Measurements from ENCODE around the gene SBF1. TPM values are rescaled to one million over a fixed set of nuclear protein-coding genes. Genes with fewer than 3 reads are reported as not detected.

The SBF1 gene
- total RNA-seq, 2 donors from 2014 or later = 58.5 to 83.8 TPM

GRCh38 chr22:50475652-50476002 is 792 bp upstream of the SBF1 start:
- DNase-seq (ENCODE audit: low spot score) = no peak
- intact Hi-C loops (cut with DNase I) = loop anchor here in 1 of 2 donors (10.0 kb wide), 1 partner anchor 231 kb away; the partner anchor contains the start of gene TUBGCP6

- DNase-seq (ENCODE audit: low spot score) = no peak
- intact Hi-C loops (cut with DNase I) = loop anchor here in 1 of 2 donors (10.0 kb wide), 1 partner anchor 229 kb away; the partner anchor contains the start of gene TUBGCP6
Measured at GRCh38 chr22:50473855-50474671, 772 bp downstream of the SBF1 start.

- no peak for DNase-seq (ENCODE audit: low spot score)
- intact Hi-C loops (cut with DNase I) = loop anchor here in 1 of 2 donors (10.0 kb wide), 1 partner anchor 228 kb away; the partner anchor contains the start of gene TUBGCP6
Measured at GRCh38 chr22:50473088-50473487, 1.7 kb downstream of the SBF1 start.

- DNase-seq (ENCODE audit: low spot score) = no peak
- intact Hi-C loops (cut with DNase I) = loop anchor here in 1 of 2 donors (10.0 kb wide), 1 partner anchor 227 kb away; the partner anchor contains the start of gene TUBGCP6
Measured at GRCh38 chr22:50471962-50472361, 2.9 kb downstream of the SBF1 start.

- intact Hi-C loops (cut with DNase I) = loop anchor here in 1 of 2 donors (10.0 kb wide), 1 partner anchor 227 kb away; the partner anchor contains the start of gene TUBGCP6
- no peak for DNase-seq (ENCODE audit: low spot score)
Measured at GRCh38 chr22:50471197-50471847, 3.5 kb downstream of the SBF1 start.

- DNase-seq (ENCODE audit: low spot score) = no peak
Measured at GRCh38 chr22:50470491-50470890, 4.3 kb downstream of the SBF1 start.

GRCh38 chr22:50469377-50470305 is 5.2 kb downstream of the SBF1 start:
- no peak for DNase-seq (ENCODE audit: low spot score)
- intact Hi-C loops (cut with DNase I) = loop anchor here in 1 of 2 donors (10.0 kb wide), 1 partner anchor 225 kb away; the partner anchor contains the start of gene TUBGCP6

More at GRCh38 chr22:50470491-50470890, 4.3 kb downstream of the SBF1 start:
- intact Hi-C loops (cut with DNase I) = loop anchor here in 1 of 2 donors (10.0 kb wide), 1 partner anchor 226 kb away; the partner anchor contains the start of gene TUBGCP6

- no peak for DNase-seq (ENCODE audit: low spot score)
- intact Hi-C loops (cut with DNase I) = no loop called here
Measured at GRCh38 chr22:50468626-50469025, 6.2 kb downstream of the SBF1 start.

GRCh38 chr22:50467773-50468440 is 6.9 kb downstream of the SBF1 start:
- intact Hi-C loops (cut with DNase I) = no loop called here
- DNase-seq (ENCODE audit: low spot score) = no peak

- intact Hi-C loops (cut with DNase I) = no loop called here
- DNase-seq (ENCODE audit: low spot score) = no peak
Measured at GRCh38 chr22:50467341-50467740, 7.5 kb downstream of the SBF1 start.

GRCh38 chr22:50465066-50465930 is 9.5 kb downstream of the SBF1 start:
- intact Hi-C loops (cut with DNase I) = loop anchor here in 1 of 2 donors (2.0 kb wide), 1 partner anchor 40 kb away; no protein-coding TSS in a partner anchor

GRCh38 chr22:50464451-50464850 is 10.4 kb downstream of the SBF1 start:
- intact Hi-C loops (cut with DNase I) = loop anchor here in 1 of 2 donors (2.0 kb wide), 1 partner anchor 40 kb away; no protein-coding TSS in a partner anchor
- DNase-seq (ENCODE audit: low spot score) = no peak

More at GRCh38 chr22:50465066-50465930, 9.5 kb downstream of the SBF1 start:
- DNase-seq (ENCODE audit: low spot score) = no peak

GRCh38 chr22:50463188-50463900 is 11.5 kb downstream of the SBF1 start:
- intact Hi-C loops (cut with DNase I) = no loop called here

GRCh38 chr22:50461979-50462540 is 12.8 kb downstream of the SBF1 start:
- intact Hi-C loops (cut with DNase I) = no loop called here
- DNase-seq (ENCODE audit: low spot score) = no peak

More at GRCh38 chr22:50463188-50463900, 11.5 kb downstream of the SBF1 start:
- DNase-seq (ENCODE audit: low spot score) = no peak

- intact Hi-C loops (cut with DNase I) = no loop called here
- DNase-seq (ENCODE audit: low spot score) = no peak
Measured at GRCh38 chr22:50461536-50461935, 13.3 kb downstream of the SBF1 start.

- no peak for DNase-seq (ENCODE audit: low spot score)
- intact Hi-C loops (cut with DNase I) = no loop called here
Measured at GRCh38 chr22:50460938-50461337, 13.9 kb downstream of the SBF1 start.

All from posterior vena cava (tissue), 2 donors.